Mesendoderm (in vitro differentiated cells): Measurements from ENCODE around the gene ELOVL5.
A peak's percentile ranks its signal among the peaks of the same experiment; 100 is the strongest.
"Not testable (repeated sequence)": the region's sequence is repeated elsewhere in the genome, so short reads cannot be mapped to it uniquely, and the experiment has no call there.

Experiments used
- DNase-seq: peaks from one replicate; pipeline ENCODE4 v3.0.0; 2013
- H2AK5ac ChIP-seq: 2 replicates; pipeline ENCODE4 v1.6.1; 2013; ENCODE audit warnings: low read length, inconsistent platforms
- H2BK120ac ChIP-seq: 2 replicates; pipeline ENCODE4 v1.6.1; 2013; ENCODE audit warnings: low read depth, mild to moderate bottlenecking, low read length, moderate library complexity, mixed read lengths
- H2BK15ac ChIP-seq: replicated peaks from 2 replicates; pipeline ENCODE4 v1.6.1; 2013; ENCODE audit warnings: low read depth, mild to moderate bottlenecking, moderate library complexity
- H2BK5ac ChIP-seq: 2 replicates; pipeline ENCODE4 v1.6.1; 2013; ENCODE audit warnings: low read length, inconsistent platforms
- H3K18ac ChIP-seq: 2 replicates; pipeline ENCODE4 v1.6.1; 2013; ENCODE audit warnings: mild to moderate bottlenecking, low read length, mixed read lengths
- H3K23ac ChIP-seq: one replicate; pipeline ENCODE4 v1.6.1; 2013; ENCODE audit warnings: low read length
- H3K27ac ChIP-seq: 2 replicates; pipeline ENCODE4 v1.5.1; 2013; ENCODE audit warnings: low read depth, mild to moderate bottlenecking, inconsistent platforms, low read length, moderate library complexity
- H3K27me3 ChIP-seq: 2 replicates; pipeline ENCODE4 v1.6.1; 2013; ENCODE audit warnings: low read length, control low read depth, mild to moderate bottlenecking, inconsistent platforms; ENCODE audit not compliant: insufficient read depth, poor library complexity
- H3K36me3 ChIP-seq: 2 replicates; pipeline ENCODE4 v1.6.1; 2013; ENCODE audit warnings: low read length, inconsistent platforms; ENCODE audit not compliant: control insufficient read depth, insufficient read depth
- H3K4ac ChIP-seq: one replicate; pipeline ENCODE4 v1.6.1; 2013; ENCODE audit warnings: low read depth, mild to moderate bottlenecking, low read length, moderate library complexity
- H3K4me1 ChIP-seq: 2 replicates; pipeline ENCODE4 v1.6.1; 2013; ENCODE audit warnings: low read depth, low read length, inconsistent platforms; ENCODE audit not compliant: control insufficient read depth
- H3K4me2 ChIP-seq: 2 replicates; pipeline ENCODE4 v1.6.1; 2013; ENCODE audit warnings: low read length
- H3K4me3 ChIP-seq: 2 replicates; pipeline ENCODE4 v1.5.1; 2013; ENCODE audit warnings: mild to moderate bottlenecking, low read length
- H3K56ac ChIP-seq: one replicate; pipeline ENCODE4 v1.6.1; 2013; ENCODE audit warnings: low read length
- H3K79me1 ChIP-seq: 2 replicates; pipeline ENCODE4 v1.6.1; 2013; ENCODE audit warnings: low read length, inconsistent platforms
- H3K79me2 ChIP-seq: 2 replicates; pipeline ENCODE4 v1.6.1; 2013; ENCODE audit warnings: mild to moderate bottlenecking, low read length; ENCODE audit not compliant: control insufficient read depth, insufficient read depth
- H3K9ac ChIP-seq: 2 replicates; pipeline ENCODE4 v1.6.1; 2013; ENCODE audit warnings: low read length, inconsistent platforms
- H4K5ac ChIP-seq: one replicate; pipeline ENCODE4 v1.6.1; 2013; ENCODE audit warnings: low read length
- H4K8ac ChIP-seq: one replicate; pipeline ENCODE4 v1.6.1; 2013; ENCODE audit warnings: low read depth, mild to moderate bottlenecking, control low read depth, low read length, moderate library complexity
- WGBS: extraction: QIAGEN DNeasy Blood & Tissue Kit; methylation state at CpG from one replicate; pipeline ENCODE4 v1.1.7; 2013; ENCODE audit warnings: low lambda C conversion rate, missing lambda C conversion rate; ENCODE audit not compliant: insufficient coverage; ENCODE audit errors: extremely low coverage; 5-methylcytosine and 5-hydroxymethylcytosine counted together

ELOVL5 gene

GRCh38 chr6:53347921-53348370 is 804 bp downstream of the ELOVL5 start:
- H3K79me1 ChIP-seq: peaks cover 8% of the 10 kb centered on the region
- peak overlapping the region; percentile 92 for H3K4me3 ChIP-seq
- no peak overlapping the region for H2AK5ac ChIP-seq
- H3K36me3 ChIP-seq: no peaks in the 10 kb centered on the region
- H3K18ac ChIP-seq: peak overlapping the region; percentile 91
- peak overlapping the region; percentile 75 for H3K27ac ChIP-seq
- H4K8ac ChIP-seq: no peak overlapping the region
- H2BK15ac ChIP-seq: peak overlapping the region; percentile 9
- WGBS: no CpG with 5 or more reads among the region's 38 CpGs
- H3K56ac ChIP-seq: peak overlapping the region; percentile 93
- H2BK120ac ChIP-seq: peak overlapping the region; percentile 62
- H3K4me1 ChIP-seq: peaks cover 2% of the 10 kb centered on the region
- no peak overlapping the region for H2BK5ac ChIP-seq
- peak overlapping the region; percentile 82 for H3K4me2 ChIP-seq
- H3K23ac ChIP-seq: no peak overlapping the region
- peak overlapping the region; percentile 89 for H3K9ac ChIP-seq
- peak; percentile 83 for DNase-seq
- H3K79me2 ChIP-seq: peaks cover 51% of the 10 kb centered on the region
- no peak overlapping the region for H4K5ac ChIP-seq
- no peaks in the 10 kb centered on the region for H3K27me3 ChIP-seq
- peak overlapping the region; percentile 66 for H3K4ac ChIP-seq

- peaks cover 57% of the 10 kb centered on the region for H3K79me2 ChIP-seq
- H4K5ac ChIP-seq: no peak overlapping the region
- H3K27me3 ChIP-seq: no peaks in the 10 kb centered on the region
- H2BK5ac ChIP-seq: no peak overlapping the region
- H4K8ac ChIP-seq: no peak overlapping the region
- peak overlapping the region; percentile 93 for H3K56ac ChIP-seq
- no CpG with 5 or more reads among the region's 23 CpGs for WGBS
- H3K18ac ChIP-seq: peak overlapping the region; percentile 65
- H2BK15ac ChIP-seq: no peak overlapping the region
- H3K27ac ChIP-seq: no peak overlapping the region
- peak overlapping the region; percentile 82 for H3K4me2 ChIP-seq
- H3K23ac ChIP-seq: no peak overlapping the region
- peaks cover 8% of the 10 kb centered on the region for H3K79me1 ChIP-seq
- DNase-seq: no peak
- peaks cover 2% of the 10 kb centered on the region for H3K4me1 ChIP-seq
- no peaks in the 10 kb centered on the region for H3K36me3 ChIP-seq
- peak overlapping the region; percentile 89 for H3K9ac ChIP-seq
- H2AK5ac ChIP-seq: no peak overlapping the region
- no peak overlapping the region for H3K4ac ChIP-seq
- no peak overlapping the region for H2BK120ac ChIP-seq
- H3K4me3 ChIP-seq: peak overlapping the region; percentile 92
Measured at GRCh38 chr6:53347250-53347920, 1.4 kb downstream of the ELOVL5 start.

- not testable (repeated sequence) for H3K4me1 ChIP-seq, H3K56ac ChIP-seq, H4K5ac ChIP-seq, H3K4me2 ChIP-seq, H3K79me1 ChIP-seq, H3K4me3 ChIP-seq, H4K8ac ChIP-seq, DNase-seq, H2BK120ac ChIP-seq, H3K23ac ChIP-seq, H3K9ac ChIP-seq, H3K36me3 ChIP-seq, H3K27me3 ChIP-seq, H3K27ac ChIP-seq, H2AK5ac ChIP-seq, H3K4ac ChIP-seq, H2BK5ac ChIP-seq, H2BK15ac ChIP-seq, H3K18ac ChIP-seq
- WGBS: no CpG with 5 or more reads among the region's 5 CpGs
- H3K79me2 ChIP-seq: peaks cover 69% of the 10 kb centered on the region
Measured at GRCh38 chr6:53346049-53346448, 2.7 kb downstream of the ELOVL5 start.

GRCh38 chr6:53344969-53345368 is 3.8 kb downstream of the ELOVL5 start:
- H3K79me2 ChIP-seq: peaks cover 77% of the 10 kb centered on the region
- no peak overlapping the region for H3K27ac ChIP-seq
- H2AK5ac ChIP-seq: no peak overlapping the region
- H3K27me3 ChIP-seq: no peaks in the 10 kb centered on the region
- no peaks in the 10 kb centered on the region for H3K36me3 ChIP-seq
- H3K4ac ChIP-seq: no peak overlapping the region
- no peak for DNase-seq
- no peak overlapping the region for H2BK5ac ChIP-seq
- H3K4me1 ChIP-seq: peaks cover 2% of the 10 kb centered on the region
- H3K4me2 ChIP-seq: no peak overlapping the region
- H3K79me1 ChIP-seq: peaks cover 12% of the 10 kb centered on the region
- H3K9ac ChIP-seq: no peak overlapping the region
- no peak overlapping the region for H3K23ac ChIP-seq
- H2BK15ac ChIP-seq: no peak overlapping the region
- H3K18ac ChIP-seq: no peak overlapping the region
- H3K4me3 ChIP-seq: no peak overlapping the region
- no CpG with 5 or more reads among the region's 1 CpG for whole genome bisulfite sequencing
- no peak overlapping the region for H3K56ac ChIP-seq
- no peak overlapping the region for H4K5ac ChIP-seq
- no peak overlapping the region for H4K8ac ChIP-seq
- H2BK120ac ChIP-seq: no peak overlapping the region

- no peak overlapping the region for H2BK120ac ChIP-seq
- H4K8ac ChIP-seq: no peak overlapping the region
- WGBS: no CpG with 5 or more reads among the region's 3 CpGs
- H2BK5ac ChIP-seq: no peak overlapping the region
- DNase-seq: no peak
- peaks cover 19% of the 10 kb centered on the region for H3K79me1 ChIP-seq
- peaks cover 89% of the 10 kb centered on the region for H3K79me2 ChIP-seq
- H3K56ac ChIP-seq: no peak overlapping the region
- no peak overlapping the region for H3K27ac ChIP-seq
- no peak overlapping the region for H3K23ac ChIP-seq
- no peak overlapping the region for H3K9ac ChIP-seq
- H4K5ac ChIP-seq: no peak overlapping the region
- no peak overlapping the region for H2AK5ac ChIP-seq
- no peak overlapping the region for H3K4ac ChIP-seq
- H3K36me3 ChIP-seq: no peaks in the 10 kb centered on the region
- no peak overlapping the region for H3K4me2 ChIP-seq
- H2BK15ac ChIP-seq: no peak overlapping the region
- no peak overlapping the region for H3K18ac ChIP-seq
- no peaks in the 10 kb centered on the region for H3K27me3 ChIP-seq
- peaks cover 2% of the 10 kb centered on the region for H3K4me1 ChIP-seq
- no peak overlapping the region for H3K4me3 ChIP-seq
Measured at GRCh38 chr6:53343092-53343491, 5.7 kb downstream of the ELOVL5 start.

- H3K23ac ChIP-seq: no peak overlapping the region
- no peak overlapping the region for H2BK15ac ChIP-seq
- H3K36me3 ChIP-seq: no peaks in the 10 kb centered on the region
- WGBS: no CpG with 5 or more reads among the region's 2 CpGs
- no peak overlapping the region for H2BK5ac ChIP-seq
- no peak overlapping the region for H3K56ac ChIP-seq
- no peak overlapping the region for H3K4me3 ChIP-seq
- peaks cover 91% of the 10 kb centered on the region for H3K79me2 ChIP-seq
- H4K5ac ChIP-seq: no peak overlapping the region
- no peak overlapping the region for H3K4ac ChIP-seq
- no peaks in the 10 kb centered on the region for H3K27me3 ChIP-seq
- H2BK120ac ChIP-seq: no peak overlapping the region
- no peak for DNase-seq
- no peak overlapping the region for H2AK5ac ChIP-seq
- peaks cover 22% of the 10 kb centered on the region for H3K79me1 ChIP-seq
- H4K8ac ChIP-seq: no peak overlapping the region
- no peak overlapping the region for H3K18ac ChIP-seq
- no peak overlapping the region for H3K27ac ChIP-seq
- H3K9ac ChIP-seq: no peak overlapping the region
- no peak overlapping the region for H3K4me2 ChIP-seq
- H3K4me1 ChIP-seq: peaks cover 2% of the 10 kb centered on the region
Measured at GRCh38 chr6:53342217-53342616, 6.5 kb downstream of the ELOVL5 start.
